ENCODE results near the gene DPPA5.

DNA sequence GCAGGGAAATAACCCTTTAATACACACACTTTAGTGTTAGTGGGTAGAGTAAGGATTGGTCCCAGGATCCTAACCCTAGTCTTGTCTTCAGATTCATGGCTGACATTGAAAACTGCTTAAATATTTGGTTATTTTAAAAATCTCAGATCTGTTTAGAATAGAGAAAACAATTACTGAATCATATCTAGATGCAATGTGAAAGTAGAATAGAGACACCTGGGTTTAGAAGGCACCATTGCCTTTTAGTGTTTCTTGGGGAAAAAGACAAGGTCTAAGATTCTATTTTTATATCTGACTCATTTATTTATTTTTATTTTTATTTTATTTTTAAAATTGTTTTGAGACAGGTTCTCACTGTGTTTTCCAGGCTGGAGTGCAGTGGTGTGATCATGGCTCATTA, 46.6 kb upstream of the DPPA5 start:
- TF ChIP-seq CTCF (conservative IDR thresholded peaks at IDR 0.05 in 1 of 2, IDR thresholded peaks at IDR 0.05 in 1 of 2; ENCODE audit: extremely low read depth in 1 of 2, insufficient read depth in 1 of 2, low read depth in 1 of 2, low read length in 2 of 2) (no peak), EZH2 (IDR thresholded peaks at IDR 0.05; ENCODE audit: borderline replicate concordance, low read length) (no peak)
